B cell (primary cell): ENCODE data around the gene IL1RL1. TPM values are rescaled to one million over a fixed set of nuclear protein-coding genes. Genes with fewer than 3 reads are reported as not detected.

Source experiments
- ATAC-seq: fragments of 200-7000 bp; cut with Tn5 transposase; one replicate; pipeline ENCODE4 v1.10.0; 2021; ENCODE audit warnings: low read depth, mild to moderate bottlenecking, moderate number of reproducible peaks, moderate library complexity
- CTCF ChIA-PET: fragments of 350-600 bp; sonication (Branson Sonifier 250); formaldehyde crosslinking; loops from one replicate; lab custom pipeline; 2021; ENCODE audit warnings: antibody characterized with exemption, inconsistent platforms; lab: Charles Lee
- POLR2A ChIA-PET: fragments of 350-600 bp; sonication (Branson Sonifier 250); formaldehyde crosslinking; loops from one replicate; lab custom pipeline; 2021; ENCODE audit warnings: antibody characterized with exemption; lab: Charles Lee
- DNase-seq: peaks from one replicate; pipeline ENCODE4 v3.0.0; 2013
- H2AFZ ChIP-seq: 2 replicates; pipeline ENCODE4 v1.6.1; 2012; ENCODE audit warnings: mild to moderate bottlenecking, low read depth, low read length; ENCODE audit not compliant: insufficient read depth, poor library complexity, severe bottlenecking
- H3K27ac ChIP-seq, 2 donors: 1 replicate in 1 of 2; 2 replicates in 1 of 2; pipeline ENCODE4 v1.5.1; 2012 to 2013; ENCODE audit warnings: low read length in 2 of 2, mild to moderate bottlenecking in 2 of 2, moderate library complexity in 1 of 2
- H3K27me3 ChIP-seq, 4 experiments: fragments of 200-600 bp in 1 of 4; sonication (generic) in 1 of 4; replicated peaks in 1 of 4; 1 replicate in 2 of 4; 2 replicates in 2 of 4; pipeline versions ENCODE4 v1.6.1 to v1.7.0; 2013 to 2016; ENCODE audit warnings: low read length in 3 of 4, mild to moderate bottlenecking in 2 of 4, mixed read lengths in 1 of 4, moderate library complexity in 1 of 4; ENCODE audit not compliant: insufficient read depth in 4 of 4, control insufficient read depth in 3 of 4; ENCODE audit errors: control extremely low read depth in 1 of 4
- H3K36me3 ChIP-seq, 2 experiments: replicated peaks in 1 of 2; 1 replicate in 1 of 2; 2 replicates in 1 of 2; pipeline versions ENCODE4 v1.6.1 to v1.7.1; 2013; ENCODE audit warnings: low read length in 1 of 2; ENCODE audit not compliant: insufficient read depth in 2 of 2, control insufficient read depth in 1 of 2; ENCODE audit errors: control extremely low read depth in 1 of 2, extremely low read depth in 1 of 2
- H3K4me1 ChIP-seq, 2 donors: fragments of 200-600 bp in 1 of 2; sonication (generic) in 1 of 2; 1 replicate in 1 of 2; 2 replicates in 1 of 2; pipeline versions ENCODE4 v1.5.1 to v1.6.1; 2013 to 2017; ENCODE audit warnings: low read length in 2 of 2; ENCODE audit not compliant: control insufficient read depth in 2 of 2, insufficient read depth in 2 of 2
- H3K4me2 ChIP-seq: replicated peaks from 2 replicates; pipeline ENCODE3; 2012; ENCODE audit warnings: mild to moderate bottlenecking, low read depth, low read length; ENCODE audit not compliant: poor library complexity, severe bottlenecking
- H3K4me3 ChIP-seq, 5 experiments: fragments of 200-600 bp in 1 of 5; sonication (generic) in 1 of 5; 1 replicate in 3 of 5; 2 replicates in 2 of 5; pipeline versions ENCODE4 v1.5.1 to v1.7.0; 2011 to 2016; ENCODE audit warnings: low read length in 4 of 5, mild to moderate bottlenecking in 4 of 5, low read depth in 2 of 5, control low read depth in 1 of 5, moderate library complexity in 1 of 5; ENCODE audit not compliant: insufficient read depth in 1 of 5; ENCODE audit errors: control extremely low read depth in 1 of 5, extremely low read depth in 1 of 5
- H3K79me2 ChIP-seq: fragments of 200-600 bp; sonication (generic); one replicate; pipeline ENCODE4 v1.6.0; 2016; ENCODE audit warnings: low read length; ENCODE audit not compliant: control insufficient read depth, insufficient read depth
- H3K9ac ChIP-seq: fragments of 200-600 bp; sonication (generic); 2 replicates; pipeline ENCODE4 v1.6.1; 2017; ENCODE audit warnings: mild to moderate bottlenecking, low read length, moderate library complexity
- H3K9me3 ChIP-seq, 3 donors: one replicate each; pipeline versions ENCODE4 v1.6.1 to v1.7.1; 2013; ENCODE audit warnings: low read length in 2 of 3; ENCODE audit not compliant: control insufficient read depth in 2 of 3, insufficient read depth in 1 of 3; ENCODE audit errors: control extremely low read depth in 1 of 3
- H4K20me1 ChIP-seq: 2 replicates; pipeline ENCODE4 v1.6.0; 2012; ENCODE audit warnings: mild to moderate bottlenecking, low read length; ENCODE audit not compliant: insufficient read depth, control insufficient read depth, poor library complexity, severe bottlenecking
- H3K27ac Mint-ChIP-seq: one replicate; pipeline ENCODE4 v1.8.0; 2021; ENCODE audit warnings: mixed read lengths
- H3K27me3 Mint-ChIP-seq: one replicate; pipeline ENCODE4 v1.8.0; 2021; ENCODE audit warnings: mixed read lengths
- H3K4me1 Mint-ChIP-seq: one replicate; pipeline ENCODE4 v1.8.0; 2021; ENCODE audit warnings: mixed read lengths
- H3K4me3 Mint-ChIP-seq: one replicate; pipeline ENCODE4 v1.8.0; 2021; ENCODE audit warnings: mixed read lengths
- H3K9me3 Mint-ChIP-seq: one replicate; pipeline ENCODE4 v1.8.0; 2022; ENCODE audit warnings: mixed read lengths; ENCODE audit not compliant: insufficient read depth
- CTCF ChIP-seq: fragments of 200-600 bp; IDR thresholded peaks from one replicate; pipeline ENCODE4 v1.8.0; 2022; ENCODE audit warnings: antibody characterized with exemption, mild to moderate bottlenecking
- EZH2 ChIP-seq: IDR thresholded peaks from 2 replicates; pipeline ENCODE4 v1.6.1; 2012; ENCODE audit warnings: borderline replicate concordance, low read depth, mild to moderate bottlenecking, moderate library complexity, low read length; ENCODE audit not compliant: insufficient read depth, poor library complexity, severe bottlenecking
- WGBS: methylation state at CpG from one replicate; pipeline ENCODE4 v1.1.5; 2013; ENCODE audit warnings: missing lambda C conversion rate; ENCODE audit not compliant: insufficient coverage; 5-methylcytosine and 5-hydroxymethylcytosine counted together
- intact Hi-C: fragments of 100-400 bp; cut with micrococcal nuclease; formaldehyde crosslinking; loops from one replicate; pipeline ENCODE4 v1.10.0; 2022
- polyA plus RNA-seq: library from polyadenylated mRNA; depleted of rRNA; stranded (reverse); fragments of >200 nt; gene quantifications from 2 replicates; pipeline ENCODE4 v1.2.3, GENCODE V29; 2012
- total RNA-seq, 2 donors: library from RNA; stranded (reverse); fragments of 120-200 nt in 1 of 2; gene quantifications; 1 replicate in 1 of 2; 2 replicates in 1 of 2; pipeline versions ENCODE4 v1.2.3 to v1.2.4, GENCODE V29; 2013 to 2022

IL1RL1 gene
- total and polyA plus RNA-seq, 2 donors (not counting 1 experiment from before 2014, with no cell fraction given), result not detected

- peaks cover 0 to 18% (median 10%) of the 10 kb centered on the region in 3 donors for H3K9me3 ChIP-seq
- H3K27me3 Mint-ChIP-seq, result no peaks in the 10 kb centered on the region
- H3K4me1 ChIP-seq, result peaks cover 0 to 8% of the 10 kb centered on the region in 2 donors
- ATAC-seq (no peak), DNase-seq (no peak)
- CTCF ChIA-PET, result no interaction called here
- H4K20me1 ChIP-seq, result no peaks in the 10 kb centered on the region
- H3K36me3 ChIP-seq, result no peaks in the 10 kb centered on the region
- H3K4me1 Mint-ChIP-seq, result peaks cover 10% of the 10 kb centered on the region
- no peak overlapping the region for H2AFZ ChIP-seq
- no peak overlapping the region for H3K9ac ChIP-seq
- intact Hi-C loops, result no loop called here
- no peaks in the 10 kb centered on the region for H3K27me3 ChIP-seq
- POLR2A ChIA-PET, result no interaction called here
- TF ChIP-seq CTCF (no peak), EZH2 (no peak)
- no peak overlapping the region for H3K4me3 ChIP-seq
- WGBS, result no CpG with 5 or more reads among the region's 1 CpG
- H3K4me3 Mint-ChIP-seq, result no peak overlapping the region
- peaks cover 11% of the 10 kb centered on the region for H3K9me3 Mint-ChIP-seq
- H3K4me2 ChIP-seq, result no peak overlapping the region
- no peak overlapping the region for H3K27ac Mint-ChIP-seq
- no peak overlapping the region for H3K27ac ChIP-seq
- H3K79me2 ChIP-seq, result no peaks in the 10 kb centered on the region
Observed at GRCh38 chr2:102369866-102370265, 58.5 kb downstream of the IL1RL1 start.

DNA sequence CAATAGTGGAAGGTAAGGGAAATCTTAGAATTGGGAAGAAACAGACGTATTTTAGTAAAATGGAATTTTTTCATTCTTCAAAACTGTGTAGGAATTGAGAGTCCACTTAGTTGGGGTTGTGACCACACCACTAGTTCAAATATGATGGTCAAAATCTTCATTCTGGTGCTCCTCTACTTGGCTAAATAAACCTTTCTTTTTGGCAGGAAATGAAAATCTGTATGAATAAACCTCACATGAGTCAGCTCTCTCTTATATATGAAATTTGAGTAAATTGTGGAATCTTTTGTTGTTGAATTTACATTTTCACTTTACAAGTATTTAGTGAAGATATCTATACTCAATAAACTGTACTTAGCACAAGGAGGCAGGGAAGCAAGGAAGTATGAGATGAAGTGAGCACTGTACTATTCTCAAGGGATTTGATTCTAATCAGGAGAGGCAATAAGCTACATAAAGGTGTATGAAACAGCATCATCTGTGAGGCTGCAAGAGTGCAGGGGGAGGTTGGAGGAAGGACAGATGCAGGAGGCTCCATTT lies 64.8 kb downstream of the IL1RL1 start:
- Mint-ChIP-seq H3K4me3 (no peak overlapping the region), H3K27ac (no peak overlapping the region), H3K27me3 (peaks cover 3% of the 10 kb centered on the region), H3K9me3 (no peaks in the 10 kb centered on the region), H3K4me1 (no peaks in the 10 kb centered on the region)
- no peak overlapping the region for H3K9ac ChIP-seq
- no peak overlapping the region for H2AFZ ChIP-seq
- DNase-seq, result no peak
- ChIA-PET POLR2A (no interaction called here), CTCF (no interaction called here)
- ATAC-seq, result no peak
- no peaks in the 10 kb centered on the region for H3K4me1 ChIP-seq
- H3K27me3 ChIP-seq, result no peaks in the 10 kb centered on the region
- H3K36me3 ChIP-seq, result no peaks in the 10 kb centered on the region
- no peaks in the 10 kb centered on the region for H3K79me2 ChIP-seq
- H3K9me3 ChIP-seq, result no peaks in the 10 kb centered on the region
- H3K27ac ChIP-seq, result no peak overlapping the region
- H4K20me1 ChIP-seq, result no peaks in the 10 kb centered on the region
- TF ChIP-seq EZH2 (no peak), CTCF (no peak)
- H3K4me2 ChIP-seq, result no peak overlapping the region
- no peak overlapping the region for H3K4me3 ChIP-seq
- intact Hi-C loops, result no loop called here
- WGBS, result no CpG with 5 or more reads among the region's 1 CpG
